SK-N-MC (cell line): ENCODE data around the gene PTPRJ.

ENCODE experiments used
- EZH2 ChIP-seq: fragments of 200-600 bp; sonication (generic); IDR thresholded peaks from one replicate; pipeline ENCODE4 v1.6.1; 2017; ENCODE audit warnings: antibody characterized with exemption
- FOXP2 ChIP-seq: optimal IDR thresholded peaks from 2 replicates; pipeline ENCODE3; 2011; ENCODE audit warnings: mild to moderate bottlenecking, moderate library complexity; ENCODE audit not compliant: insufficient read depth; ENCODE audit errors: extremely low read length, control extremely low read depth
- POLR2AphosphoS5 ChIP-seq: IDR thresholded peaks from 2 replicates; pipeline ENCODE4 v1.6.1; 2012; ENCODE audit warnings: mild to moderate bottlenecking, low read depth, low read length, borderline replicate concordance

- TF ChIP-seq POLR2AphosphoS5 (no peak), EZH2 (no peak), FOXP2 (no peak)
Measured at GRCh38 chr11:48018528-48019216, 38.3 kb downstream of the PTPRJ start.
